IPS-15b (cell line): Measurements from ENCODE around the gene BRD7.

Experiments used
- H3K27me3 ChIP-seq: one replicate; pipeline ENCODE4 v1.6.1; 2013; ENCODE audit warnings: low read length; ENCODE audit not compliant: control insufficient read depth, insufficient read depth
- H3K36me3 ChIP-seq: one replicate; pipeline ENCODE4 v1.6.1; 2013; ENCODE audit warnings: low read length; ENCODE audit not compliant: control insufficient read depth, insufficient read depth
- H3K4me1 ChIP-seq: one replicate; pipeline ENCODE4 v1.6.1; 2013; ENCODE audit warnings: mild to moderate bottlenecking, low read length; ENCODE audit not compliant: control insufficient read depth, insufficient read depth
- H3K4me3 ChIP-seq: one replicate; pipeline ENCODE4 v1.5.1; 2013; ENCODE audit warnings: low read depth, low read length
- H3K9ac ChIP-seq: one replicate; pipeline ENCODE4 v1.6.1; 2013; ENCODE audit warnings: low read depth, mild to moderate bottlenecking, low read length
- H3K9me3 ChIP-seq: one replicate; pipeline ENCODE4 v1.6.1; 2013; ENCODE audit warnings: mild to moderate bottlenecking, low read length; ENCODE audit not compliant: control insufficient read depth, insufficient read depth

Gene BRD7

GRCh38 chr16:50304467-50305440, 64.0 kb downstream of the BRD7 start:
- Histone ChIP-seq H3K4me1 (no peaks in the 10 kb centered on the region), H3K27me3 (no peaks in the 10 kb centered on the region), H3K4me3 (no peak overlapping the region), H3K9ac (no peak overlapping the region), H3K9me3 (no peaks in the 10 kb centered on the region), H3K36me3 (peaks cover 2% of the 10 kb centered on the region)

- H3K36me3 ChIP-seq = peaks cover 2% of the 10 kb centered on the region
- no peaks in the 10 kb centered on the region for H3K9me3 ChIP-seq
- no peaks in the 10 kb centered on the region for H3K27me3 ChIP-seq
- H3K4me3 ChIP-seq = no peak overlapping the region
- no peaks in the 10 kb centered on the region for H3K4me1 ChIP-seq
- H3K9ac ChIP-seq = no peak overlapping the region
These were observed 65.0 kb downstream of the BRD7 start for GRCh38 chr16:50303605-50304466.

DNA sequence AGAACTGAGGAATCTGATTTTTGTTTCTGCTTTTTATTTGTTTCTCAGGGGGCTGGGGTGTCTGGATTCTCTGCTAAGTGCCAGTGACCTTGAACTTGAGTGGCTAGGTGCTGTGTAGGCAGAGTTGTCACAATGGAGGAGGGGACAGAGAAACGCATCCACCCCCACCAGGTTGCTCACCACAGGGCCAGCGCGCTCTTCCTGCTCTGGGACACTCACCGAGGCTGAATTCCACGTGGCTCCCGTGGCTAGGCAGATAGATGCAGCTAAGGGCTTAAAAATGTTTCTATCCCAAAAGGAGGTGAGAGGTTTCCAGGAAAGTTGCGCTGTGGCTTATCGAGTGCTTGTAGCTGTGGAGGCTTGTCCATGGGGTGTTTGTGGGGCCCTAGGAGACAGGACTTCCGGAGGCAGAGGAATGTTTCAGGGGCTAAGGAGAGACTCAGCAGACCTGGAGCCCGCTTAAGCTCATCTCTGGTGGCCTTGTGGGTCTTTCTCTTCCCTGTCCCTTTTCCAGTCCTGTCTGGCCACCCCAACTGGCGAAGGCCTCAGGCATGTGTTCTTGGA, 65.7 kb downstream of the BRD7 start:
- H3K9ac ChIP-seq = no peak overlapping the region
- H3K27me3 ChIP-seq = no peaks in the 10 kb centered on the region
- H3K9me3 ChIP-seq = no peaks in the 10 kb centered on the region
- H3K36me3 ChIP-seq = no peaks in the 10 kb centered on the region
- no peaks in the 10 kb centered on the region for H3K4me1 ChIP-seq
- H3K4me3 ChIP-seq = no peak overlapping the region

DNA sequence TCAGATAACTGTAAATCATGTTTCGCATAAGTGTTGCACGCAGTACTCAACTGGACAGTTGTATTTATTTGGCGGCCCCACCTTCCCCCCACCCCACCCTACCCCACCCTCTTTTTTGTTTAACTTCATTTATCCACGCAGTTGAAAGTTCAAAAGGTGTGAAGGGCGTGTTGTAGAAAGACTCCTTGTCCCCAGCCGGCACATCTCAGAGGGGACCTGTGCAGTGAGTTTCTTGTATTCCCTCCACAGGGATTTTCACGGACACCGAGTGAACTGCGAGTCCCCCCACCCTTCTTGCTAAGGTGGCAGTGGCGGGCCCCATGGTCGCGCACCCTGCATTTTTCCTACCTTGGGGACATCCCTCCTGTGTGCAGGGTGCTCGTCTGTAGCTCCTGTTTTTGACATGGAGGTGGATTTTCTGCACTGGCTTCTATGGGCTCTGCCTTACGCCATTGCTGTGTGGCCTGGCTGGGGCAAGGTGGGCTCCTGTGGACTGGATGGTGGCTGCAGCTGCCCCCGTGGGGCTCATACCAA, 66.2 kb downstream of the BRD7 start:
- Histone ChIP-seq H3K9me3 (no peaks in the 10 kb centered on the region), H3K36me3 (no peaks in the 10 kb centered on the region), H3K9ac (no peak overlapping the region), H3K4me3 (no peak overlapping the region), H3K27me3 (no peaks in the 10 kb centered on the region), H3K4me1 (no peaks in the 10 kb centered on the region)

GRCh38 chr16:50301626-50302471, 66.9 kb downstream of the BRD7 start:
- Histone ChIP-seq H3K9ac (no peak overlapping the region), H3K36me3 (no peaks in the 10 kb centered on the region), H3K27me3 (no peaks in the 10 kb centered on the region), H3K4me1 (no peaks in the 10 kb centered on the region), H3K4me3 (no peak overlapping the region), H3K9me3 (no peaks in the 10 kb centered on the region)

DNA sequence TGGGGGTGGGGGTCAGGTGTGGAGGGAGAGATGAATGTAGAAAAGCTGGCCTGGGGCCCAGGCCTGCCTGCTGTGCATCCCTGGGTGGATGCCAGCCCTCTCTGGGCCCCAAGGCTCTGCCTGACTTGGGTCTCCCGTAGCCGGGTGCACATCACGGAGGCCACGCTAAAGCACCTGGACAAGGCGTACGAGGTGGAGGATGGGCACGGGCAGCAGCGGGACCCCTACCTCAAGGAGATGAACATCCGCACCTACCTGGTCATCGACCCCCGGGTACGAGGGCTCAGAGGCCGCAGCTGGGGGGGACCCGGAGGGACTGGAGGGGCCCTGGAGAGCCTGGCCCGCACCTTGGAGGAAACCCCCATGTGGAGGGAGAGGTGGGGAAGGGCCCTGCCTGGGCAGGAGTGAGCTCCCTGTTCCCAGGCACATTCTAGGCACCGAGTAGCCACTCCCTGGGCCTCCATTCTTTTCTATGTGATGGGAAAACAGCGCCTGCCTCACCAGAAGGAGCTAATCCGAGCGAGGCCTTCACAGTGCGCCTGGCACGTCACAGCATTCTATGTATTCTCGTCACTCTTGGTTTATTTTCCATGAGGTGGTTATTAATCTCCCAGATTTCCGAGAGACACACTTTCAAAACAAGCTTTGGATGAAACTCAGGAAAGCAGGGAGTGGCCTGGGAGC, 67.7 kb downstream of the BRD7 start:
- Histone ChIP-seq H3K9me3 (no peaks in the 10 kb centered on the region), H3K4me3 (no peak overlapping the region), H3K27me3 (no peaks in the 10 kb centered on the region), H3K9ac (no peak overlapping the region), H3K36me3 (no peaks in the 10 kb centered on the region), H3K4me1 (no peaks in the 10 kb centered on the region)

DNA sequence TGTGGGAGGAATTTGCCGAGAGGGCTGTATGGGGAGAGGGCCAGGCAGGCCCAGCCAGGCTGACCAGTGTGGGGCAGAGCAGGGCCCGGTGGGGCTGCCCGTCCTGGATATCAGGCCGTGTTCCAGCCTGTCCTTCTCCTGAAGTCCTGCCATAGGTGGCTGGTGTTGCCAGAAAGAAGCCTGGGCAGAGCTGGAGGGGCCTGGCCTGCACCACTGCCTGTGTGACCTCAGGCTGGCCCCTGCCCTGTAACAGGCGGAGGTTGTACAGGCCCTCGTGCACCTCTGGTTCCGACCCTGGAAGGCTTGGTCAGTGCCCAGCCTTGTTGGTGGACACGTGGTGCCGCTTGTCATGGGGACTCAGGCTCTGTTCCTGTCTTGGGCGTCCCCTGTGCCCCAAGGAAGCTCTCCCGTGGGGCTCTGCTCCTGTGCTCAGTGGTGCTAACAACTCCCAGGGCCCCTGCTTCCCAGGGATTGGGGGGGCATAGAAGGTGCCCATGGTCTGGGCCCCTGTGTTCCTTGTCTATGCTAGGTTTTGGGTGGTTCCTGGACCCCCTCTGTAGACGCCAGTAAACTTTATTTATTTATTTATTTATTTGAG, 69.2 kb downstream of the BRD7 start:
- no peaks in the 10 kb centered on the region for H3K27me3 ChIP-seq
- H3K4me1 ChIP-seq = no peaks in the 10 kb centered on the region
- no peak overlapping the region for H3K4me3 ChIP-seq
- no peak overlapping the region for H3K9ac ChIP-seq
- H3K9me3 ChIP-seq = no peaks in the 10 kb centered on the region
- H3K36me3 ChIP-seq = no peaks in the 10 kb centered on the region

- Histone ChIP-seq H3K36me3 (no peaks in the 10 kb centered on the region), H3K9me3 (no peaks in the 10 kb centered on the region), H3K4me3 (no peak overlapping the region)
These were observed 69.9 kb downstream of the BRD7 start for GRCh38 chr16:50298591-50299507.

GRCh38 chr16:50298075-50298460, 70.7 kb downstream of the BRD7 start:
- no peak overlapping the region for H3K9ac ChIP-seq
- no peaks in the 10 kb centered on the region for H3K36me3 ChIP-seq
- no peaks in the 10 kb centered on the region for H3K4me1 ChIP-seq
- H3K27me3 ChIP-seq = no peaks in the 10 kb centered on the region
- no peak overlapping the region for H3K4me3 ChIP-seq
- no peaks in the 10 kb centered on the region for H3K9me3 ChIP-seq

More at GRCh38 chr16:50298591-50299507, 69.9 kb downstream of the BRD7 start:
- Histone ChIP-seq H3K9ac (no peak overlapping the region), H3K27me3 (no peaks in the 10 kb centered on the region), H3K4me1 (no peaks in the 10 kb centered on the region)
